Astrocyte (in vitro differentiated cells and primary cell): ENCODE data around the gene PCMT1.

Experiments
- CTCF ChIP-seq: IDR thresholded peaks from 2 replicates; pipeline ENCODE4 v1.5.1; 2011; ENCODE audit warnings: low read depth, mild to moderate bottlenecking, inconsistent platforms, low read length, moderate library complexity; ENCODE audit not compliant: insufficient read depth
- EZH2 ChIP-seq: IDR thresholded peaks from 2 replicates; pipeline ENCODE4 v1.6.1; 2012; ENCODE audit warnings: mild to moderate bottlenecking, low read length, inconsistent platforms; ENCODE audit not compliant: insufficient read depth

DNA sequence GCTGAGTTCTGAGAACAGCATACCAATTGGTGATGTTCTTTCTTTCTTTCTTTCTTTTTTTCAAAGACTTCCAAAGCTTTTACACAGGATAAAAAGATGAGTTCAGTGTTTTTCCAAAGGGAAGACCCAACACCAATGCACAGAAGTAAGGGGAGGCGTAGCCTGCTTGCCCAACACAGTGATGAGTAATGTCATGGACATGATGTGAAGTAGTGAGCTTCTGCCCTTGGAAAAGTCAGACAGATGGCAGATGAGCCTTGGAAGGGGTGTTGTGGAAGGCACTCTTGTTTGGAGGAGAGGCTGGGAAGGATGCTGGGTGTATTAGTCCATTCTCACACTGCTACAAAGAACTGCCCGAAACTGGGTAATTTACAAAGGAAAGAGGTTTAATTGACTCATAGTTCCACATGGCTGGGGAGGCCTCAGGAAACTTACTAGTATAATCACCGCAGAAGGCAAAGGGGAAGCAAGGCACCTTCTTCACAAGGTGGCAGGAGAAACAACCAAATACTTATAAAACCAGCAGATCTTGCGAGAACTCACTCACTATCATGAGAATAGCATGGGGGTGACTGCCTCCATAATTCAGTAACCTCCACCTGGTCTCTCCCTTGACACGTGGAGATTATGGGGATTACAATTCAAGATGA, 102.0 kb downstream of the PCMT1 start:
- no peak for TF ChIP-seq CTCF
- no peak for TF ChIP-seq EZH2
